Fibroblast of villous mesenchyme (primary cell): ENCODE results near the gene CAPNS2. TPM values are rescaled to one million over a fixed set of nuclear protein-coding genes. Genes with fewer than 3 reads are reported as not detected.
"Not testable (repeated sequence)": the region's sequence is repeated elsewhere in the genome, so short reads cannot be mapped to it uniquely, and the experiment has no call there.

ENCODE experiments used
- DNase-seq: peaks from one replicate; pipeline ENCODE4 v3.0.0-alpha.2; 2010; ENCODE audit warnings: low read depth
- H3K4me3 ChIP-seq: 2 replicates; pipeline ENCODE4 v1.5.1; 2011; ENCODE audit warnings: low read depth, mild to moderate bottlenecking, low read length
- CTCF ChIP-seq: IDR thresholded peaks from 2 replicates; pipeline ENCODE4 v1.5.1; 2012; ENCODE audit warnings: low read depth, mild to moderate bottlenecking, low read length; ENCODE audit not compliant: insufficient read depth
- total RNA-seq: library from RNA; depleted of rRNA; stranded (reverse); fragments of >200 nt; gene quantifications from 2 replicates; pipeline ENCODE4 v1.2.3, GENCODE V29; 2012

Gene CAPNS2
- total RNA-seq, 1 donor = 1.3 TPM

DNA sequence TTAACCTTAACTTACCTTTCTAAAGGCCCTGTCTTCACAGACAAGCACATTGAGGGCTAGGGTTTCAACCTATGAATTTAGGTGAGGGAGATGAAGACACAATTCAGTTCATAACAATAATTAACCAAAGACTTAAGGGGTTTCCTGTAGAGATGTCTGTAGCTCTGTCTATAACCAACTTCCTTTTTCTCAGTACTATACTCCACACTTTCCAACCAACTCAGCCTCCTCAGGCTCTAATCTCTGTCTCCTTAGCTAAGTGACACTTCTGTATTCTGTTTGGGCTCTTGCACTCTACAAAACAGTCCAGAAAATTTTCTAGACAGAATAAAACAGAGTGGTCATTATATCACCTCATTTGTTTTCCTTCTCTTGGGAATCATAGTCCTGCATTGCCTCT, 25.8 kb downstream of the CAPNS2 start:
- no peak for DNase-seq
- no peak for TF ChIP-seq CTCF
- H3K4me3 ChIP-seq = no peak overlapping the region

DNA sequence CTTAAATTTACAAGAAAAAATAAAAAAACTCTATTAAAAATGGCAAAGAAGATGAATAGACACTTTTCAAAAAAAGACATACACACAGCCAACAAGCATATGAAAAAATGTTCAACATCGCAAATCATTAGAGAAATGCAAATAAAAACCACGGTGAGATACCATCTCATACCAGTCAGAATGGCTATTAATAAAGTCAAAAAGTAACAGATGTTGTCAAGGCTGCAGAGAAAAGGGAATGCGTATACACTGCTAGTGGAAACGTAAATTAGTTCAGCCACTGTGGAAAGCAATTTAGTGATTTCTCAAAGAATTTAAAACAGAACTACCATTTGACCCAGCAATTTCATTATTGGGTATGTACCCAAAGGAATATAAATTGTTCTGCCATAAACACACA, 31.4 kb downstream of the CAPNS2 start:
- TF ChIP-seq CTCF = no peak
- peak; percentile 53 for DNase-seq
- H3K4me3 ChIP-seq = no peak overlapping the region

GRCh38 chr16:55605754-55606336, 39.4 kb downstream of the CAPNS2 start:
- no peak for DNase-seq
- no peak for TF ChIP-seq CTCF
- H3K4me3 ChIP-seq = no peak overlapping the region

DNA sequence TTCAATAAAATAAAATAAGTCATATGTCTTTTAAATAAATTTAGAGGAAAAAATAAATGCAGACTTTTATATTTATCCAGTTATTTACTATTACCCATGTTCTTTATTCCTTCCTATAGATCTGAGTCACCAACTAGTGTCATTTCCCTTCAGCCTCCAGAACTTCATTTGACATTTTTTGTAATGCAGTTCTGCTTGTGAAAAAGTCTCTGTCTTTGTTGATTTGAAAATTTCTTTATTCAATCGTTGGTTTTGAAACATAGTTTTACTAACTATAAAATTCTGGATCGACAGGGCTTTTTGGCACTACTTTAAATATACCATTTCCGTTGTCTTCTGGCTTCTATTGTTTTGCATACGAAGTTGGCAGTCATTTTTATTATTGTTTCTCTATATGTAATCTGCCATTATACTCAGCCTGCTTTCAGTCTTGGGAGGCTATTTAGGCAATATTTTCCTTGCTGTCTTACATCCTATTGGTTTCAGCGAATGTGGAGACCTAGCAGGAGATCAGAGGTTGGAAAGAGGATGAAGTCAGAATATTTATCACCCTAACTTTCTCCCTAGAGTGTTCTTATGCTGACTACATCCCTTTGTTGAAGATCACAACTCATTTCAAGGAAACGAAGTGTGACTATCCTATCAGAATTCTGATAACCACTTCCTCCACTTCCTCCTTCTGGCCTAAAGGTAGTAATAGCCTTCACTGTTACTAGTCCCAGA, 47.3 kb downstream of the CAPNS2 start:
- no peak for DNase-seq
- no peak for TF ChIP-seq CTCF
- H3K4me3 ChIP-seq = no peak overlapping the region

DNA sequence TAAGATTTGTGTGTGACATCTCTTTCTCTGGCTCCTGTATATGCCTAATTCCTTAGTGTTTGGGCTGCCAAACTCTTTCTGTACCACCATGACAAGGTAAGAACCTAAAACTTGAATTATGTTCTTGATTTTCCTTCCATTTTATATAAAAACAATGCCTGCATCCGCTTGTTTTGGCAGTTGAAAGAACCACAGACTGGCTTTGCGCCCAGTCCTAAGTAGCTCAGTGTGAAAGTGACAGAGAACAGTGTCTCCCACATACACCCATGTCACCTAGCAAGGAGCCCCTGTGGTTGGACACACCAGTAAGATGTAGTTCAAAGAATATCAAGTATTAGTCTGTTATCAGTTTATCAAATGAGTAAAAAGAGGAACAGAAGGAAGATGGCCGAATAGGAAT, 48.6 kb downstream of the CAPNS2 start:
- no peak for TF ChIP-seq CTCF
- no peak overlapping the region for H3K4me3 ChIP-seq
- DNase-seq = no peak

- H3K4me3 ChIP-seq, DNase-seq: not testable (repeated sequence)
Measured at GRCh38 chr16:55615670-55616069, 49.2 kb downstream of the CAPNS2 start.

Other genes with a start within 250 kb of the CAPNS2 start
- gene IRX6, start 242.5 kb upstream of the CAPNS2 start, total RNA-seq = not detected in 2 replicates
- 448 and 634 TPM in 2 replicates for gene MMP2, start 87.5 kb upstream of the CAPNS2 start, total RNA-seq
- gene LPCAT2, start 57.6 kb upstream of the CAPNS2 start, total RNA-seq = 47.7 and 54.8 TPM in 2 replicates
- not detected in 2 replicates for gene SLC6A2, start 89.3 kb downstream of the CAPNS2 start, total RNA-seq